Mesodermal cell (in vitro differentiated cells): ENCODE results near the gene SERTAD2.

ENCODE experiments used
- H3K27ac ChIP-seq: 2 replicates; pipeline ENCODE4 v1.7.0; 2013; ENCODE audit warnings: mild to moderate bottlenecking, low read depth, low read length, moderate library complexity; ENCODE audit not compliant: severe bottlenecking
- H3K36me3 ChIP-seq: 2 replicates; pipeline ENCODE4 v1.7.1; 2013; ENCODE audit warnings: mild to moderate bottlenecking, low read length, moderate library complexity; ENCODE audit not compliant: control insufficient read depth, insufficient read depth
- H3K4me1 ChIP-seq: one replicate; pipeline ENCODE4 v1.7.1; 2013; ENCODE audit warnings: mild to moderate bottlenecking, low read length; ENCODE audit not compliant: insufficient read depth, control insufficient read depth, poor library complexity, severe bottlenecking
- H3K4me3 ChIP-seq: 2 replicates; pipeline ENCODE4 v1.7.0; 2013; ENCODE audit warnings: low read length, control low read depth, mild to moderate bottlenecking; ENCODE audit not compliant: insufficient read depth, poor library complexity, severe bottlenecking; ENCODE audit errors: extremely low read depth
- H3K9me3 ChIP-seq: 2 replicates; pipeline ENCODE4 v1.7.1; 2013; ENCODE audit warnings: mild to moderate bottlenecking, low read length, moderate library complexity; ENCODE audit not compliant: control insufficient read depth
- WGBS, 2 experiments: methylation state at CpG; one replicate each; pipeline ENCODE4 v1.1.5; 2013; ENCODE audit warnings: missing lambda C conversion rate in 2 of 2; ENCODE audit not compliant: insufficient coverage in 2 of 2; 5-methylcytosine and 5-hydroxymethylcytosine counted together

The SERTAD2 gene

GRCh38 chr2:64594226-64594989 lies 59.3 kb downstream of the SERTAD2 start:
- Histone ChIP-seq H3K9me3 (no peaks in the 10 kb centered on the region), H3K36me3 (peaks cover 18% of the 10 kb centered on the region), H3K4me3 (no peak overlapping the region), H3K4me1 (no peaks in the 10 kb centered on the region), H3K27ac (no peak overlapping the region)
- 95 to 100% methylated on average over 2 to 3 of the region's 7 CpGs for WGBS, 2 experiments

GRCh38 chr2:64593035-64593655 lies 60.6 kb downstream of the SERTAD2 start:
- peaks cover 18% of the 10 kb centered on the region for H3K36me3 ChIP-seq
- H3K27ac ChIP-seq: no peak overlapping the region
- H3K4me3 ChIP-seq: no peak overlapping the region
- WGBS, 2 experiments: 92% methylated on average over 1 of the region's 4 CpGs; no CpG with 5 or more reads in 1 of the 2 experiments
- no peaks in the 10 kb centered on the region for H3K4me1 ChIP-seq
- H3K9me3 ChIP-seq: no peaks in the 10 kb centered on the region

- no peaks in the 10 kb centered on the region for H3K9me3 ChIP-seq
- H3K36me3 ChIP-seq: peaks cover 18% of the 10 kb centered on the region
- no peaks in the 10 kb centered on the region for H3K4me1 ChIP-seq
- WGBS, 2 experiments: 93 to 97% methylated on average over 3 to 4 of the region's 4 CpGs
- no peak overlapping the region for H3K4me3 ChIP-seq
- no peak overlapping the region for H3K27ac ChIP-seq
Measured at GRCh38 chr2:64591188-64591587, 62.5 kb downstream of the SERTAD2 start.

- Histone ChIP-seq H3K4me1 (no peaks in the 10 kb centered on the region), H3K36me3 (peaks cover 18% of the 10 kb centered on the region), H3K9me3 (no peaks in the 10 kb centered on the region), H3K27ac (no peak overlapping the region), H3K4me3 (no peak overlapping the region)
Measured at GRCh38 chr2:64587561-64587960, 66.2 kb downstream of the SERTAD2 start.

- 0 to 57% methylated on average over 1 to 2 of the region's 6 CpGs for WGBS, 2 experiments
- peaks cover 15% of the 10 kb centered on the region for H3K36me3 ChIP-seq
- no peak overlapping the region for H3K27ac ChIP-seq
- H3K9me3 ChIP-seq: no peaks in the 10 kb centered on the region
- no peaks in the 10 kb centered on the region for H3K4me1 ChIP-seq
- H3K4me3 ChIP-seq: no peak overlapping the region
Measured at GRCh38 chr2:64586883-64587481, 66.7 kb downstream of the SERTAD2 start.

GRCh38 chr2:64586054-64586453 lies 67.7 kb downstream of the SERTAD2 start:
- Histone ChIP-seq H3K9me3 (no peaks in the 10 kb centered on the region), H3K4me3 (no peak overlapping the region), H3K36me3 (peaks cover 8% of the 10 kb centered on the region), H3K4me1 (no peaks in the 10 kb centered on the region), H3K27ac (peak overlapping the region; percentile 11)
- WGBS, 2 experiments: no CpG with 5 or more reads among the region's 4 CpGs

- Histone ChIP-seq H3K9me3 (no peaks in the 10 kb centered on the region), H3K4me3 (no peak overlapping the region), H3K4me1 (no peaks in the 10 kb centered on the region), H3K36me3 (peaks cover 13% of the 10 kb centered on the region), H3K27ac (no peak overlapping the region)
- WGBS, 2 experiments: 96 to 100% methylated on average over 2 to 3 of the region's 5 CpGs
Measured at GRCh38 chr2:64582774-64583340, 70.9 kb downstream of the SERTAD2 start.

GRCh38 chr2:64581777-64582539 lies 71.8 kb downstream of the SERTAD2 start:
- 78 to 100% methylated on average over 1 of the region's 1 CpG for WGBS, 2 experiments
- H3K27ac ChIP-seq: no peak overlapping the region
- H3K36me3 ChIP-seq: peaks cover 13% of the 10 kb centered on the region
- no peaks in the 10 kb centered on the region for H3K4me1 ChIP-seq
- no peaks in the 10 kb centered on the region for H3K9me3 ChIP-seq
- no peak overlapping the region for H3K4me3 ChIP-seq
